Astrocyte (in vitro differentiated cells and primary cell): ENCODE measurements around the gene TLR5.

ENCODE experiments used
- EZH2 ChIP-seq: IDR thresholded peaks from 2 replicates; pipeline ENCODE4 v1.6.1; 2012; ENCODE audit warnings: mild to moderate bottlenecking, low read length, inconsistent platforms; ENCODE audit not compliant: insufficient read depth
- TF ChIP-seq, protein P1 (sequence below): IDR thresholded peaks from 2 replicates; pipeline ENCODE4 v1.5.1; 2011; ENCODE audit warnings: low read depth, mild to moderate bottlenecking, inconsistent platforms, low read length, moderate library complexity; ENCODE audit not compliant: insufficient read depth

- TF ChIP-seq, protein P1, sequence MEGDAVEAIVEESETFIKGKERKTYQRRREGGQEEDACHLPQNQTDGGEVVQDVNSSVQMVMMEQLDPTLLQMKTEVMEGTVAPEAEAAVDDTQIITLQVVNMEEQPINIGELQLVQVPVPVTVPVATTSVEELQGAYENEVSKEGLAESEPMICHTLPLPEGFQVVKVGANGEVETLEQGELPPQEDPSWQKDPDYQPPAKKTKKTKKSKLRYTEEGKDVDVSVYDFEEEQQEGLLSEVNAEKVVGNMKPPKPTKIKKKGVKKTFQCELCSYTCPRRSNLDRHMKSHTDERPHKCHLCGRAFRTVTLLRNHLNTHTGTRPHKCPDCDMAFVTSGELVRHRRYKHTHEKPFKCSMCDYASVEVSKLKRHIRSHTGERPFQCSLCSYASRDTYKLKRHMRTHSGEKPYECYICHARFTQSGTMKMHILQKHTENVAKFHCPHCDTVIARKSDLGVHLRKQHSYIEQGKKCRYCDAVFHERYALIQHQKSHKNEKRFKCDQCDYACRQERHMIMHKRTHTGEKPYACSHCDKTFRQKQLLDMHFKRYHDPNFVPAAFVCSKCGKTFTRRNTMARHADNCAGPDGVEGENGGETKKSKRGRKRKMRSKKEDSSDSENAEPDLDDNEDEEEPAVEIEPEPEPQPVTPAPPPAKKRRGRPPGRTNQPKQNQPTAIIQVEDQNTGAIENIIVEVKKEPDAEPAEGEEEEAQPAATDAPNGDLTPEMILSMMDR: no peak
- TF ChIP-seq EZH2: no peak
These were observed 1.9 kb upstream of the TLR5 start for GRCh38 chr1:223144914-223145313.
